K562 (cell line): Measurements from ENCODE around the gene EEFSEC. TPM values are rescaled to one million over a fixed set of nuclear protein-coding genes. Genes with fewer than 3 reads are reported as not detected.

Experiments
- MCM7 ChIP-seq, 2 experiments: fragments of 450-650 bp; IDR thresholded peaks; 2 replicates each; pipeline ENCODE4 v1.6.1; 2016 to 2018
- MYC ChIP-seq, 2 experiments: fragments of 250-450 bp in 1 of 2; sonication (Bioruptor Pico) in 1 of 2; IDR thresholded peaks; 2 replicates each; pipeline versions ENCODE4 v1.5.1 to v1.6.1; 2012 to 2021; ENCODE audit warnings: low read depth in 2 of 2, borderline replicate concordance in 1 of 2, improper control_type of control experiment in 1 of 2, low read length in 1 of 2, mild to moderate bottlenecking in 1 of 2, moderate library complexity in 1 of 2
- SOX6 ChIP-seq: fragments of 450-650 bp; IDR thresholded peaks from 2 replicates; pipeline ENCODE4 v1.6.1; 2014; ENCODE audit warnings: mild to moderate bottlenecking
- ZEB2 ChIP-seq: fragments of 450-650 bp; IDR thresholded peaks from 2 replicates; pipeline ENCODE4 v1.6.1; 2016
- ZNF583 ChIP-seq: fragments of 250-450 bp; sonication (Bioruptor Pico); IDR thresholded peaks from 2 replicates; pipeline ENCODE4 v1.4.0; 2020
- polyA plus RNA-seq, 8 experiments: library from polyadenylated mRNA; depleted of rRNA in 4 of 8; stranded (reverse) in 5 of 8; unstranded in 3 of 8; fragments of >200 nt; fragmentation: Nextera tagmentation in 2 of 8; fragmentation: Illumina TruSeq in 1 of 8; extraction: Ambion mirVana in 2 of 8; extraction: Trizol in 1 of 8; gene quantifications; 2 replicates each; pipeline versions ENCODE4 v1.2.1 to v1.2.3, GENCODE V29; 2011 to 2014; ENCODE audit warnings: inconsistent platforms in 1 of 8, missing spikeins in 1 of 8
- total RNA-seq, 7 experiments: library from RNA; depleted of rRNA in 6 of 7; stranded (reverse); fragments of >200 nt in 6 of 7; fragmentation: Illumina TruSeq in 2 of 7; extraction: Trizol in 2 of 7; gene quantifications; 2 replicates each; pipeline versions ENCODE4 v1.2.1 to v1.2.3, GENCODE V29; 2011 to 2021; ENCODE audit warnings: low replicate concordance in 1 of 7
- TF ChIP-seq, protein P1 (sequence below): fragments of 200-800 bp; sonication (Bioruptor generic); IDR thresholded peaks from 2 replicates; pipeline ENCODE4 v1.6.1; 2016; ENCODE audit warnings: missing genetic modification characterization, missing compliant biosample characterization
- TF ChIP-seq, protein P2 (sequence below): fragments of 250-450 bp; sonication (Bioruptor Pico); IDR thresholded peaks from 2 replicates; pipeline ENCODE4 v1.4.0; 2020; ENCODE audit warnings: mild to moderate bottlenecking, moderate library complexity

Gene EEFSEC
- total and polyA plus RNA-seq, 9 of the 15 experiments (the other 6 are each of a cell fraction or from before 2014, with no cell fraction given) = 0.35 to 11.8 (median 7.7) TPM

DNA sequence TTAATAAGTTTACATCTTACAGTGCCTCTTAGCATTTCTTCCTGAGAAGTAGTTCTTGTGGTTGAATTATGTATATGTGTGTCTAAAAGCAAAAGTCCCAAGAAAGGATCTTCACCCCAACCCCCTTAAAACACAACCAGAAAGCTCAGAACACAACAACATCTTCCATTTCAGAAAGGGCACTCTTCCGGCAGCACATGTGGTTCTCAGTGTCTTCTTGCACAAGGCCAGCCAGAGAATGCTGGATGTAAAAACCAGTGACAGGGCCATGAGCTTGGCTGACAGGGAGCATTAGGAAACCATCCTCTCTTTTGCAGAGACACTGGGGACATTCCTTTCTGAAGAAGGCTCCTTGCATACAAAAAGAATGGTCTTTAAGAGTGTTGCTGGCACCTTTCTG lies 45.0 kb downstream of the EEFSEC start (continued):
- TF ChIP-seq, protein P1, sequence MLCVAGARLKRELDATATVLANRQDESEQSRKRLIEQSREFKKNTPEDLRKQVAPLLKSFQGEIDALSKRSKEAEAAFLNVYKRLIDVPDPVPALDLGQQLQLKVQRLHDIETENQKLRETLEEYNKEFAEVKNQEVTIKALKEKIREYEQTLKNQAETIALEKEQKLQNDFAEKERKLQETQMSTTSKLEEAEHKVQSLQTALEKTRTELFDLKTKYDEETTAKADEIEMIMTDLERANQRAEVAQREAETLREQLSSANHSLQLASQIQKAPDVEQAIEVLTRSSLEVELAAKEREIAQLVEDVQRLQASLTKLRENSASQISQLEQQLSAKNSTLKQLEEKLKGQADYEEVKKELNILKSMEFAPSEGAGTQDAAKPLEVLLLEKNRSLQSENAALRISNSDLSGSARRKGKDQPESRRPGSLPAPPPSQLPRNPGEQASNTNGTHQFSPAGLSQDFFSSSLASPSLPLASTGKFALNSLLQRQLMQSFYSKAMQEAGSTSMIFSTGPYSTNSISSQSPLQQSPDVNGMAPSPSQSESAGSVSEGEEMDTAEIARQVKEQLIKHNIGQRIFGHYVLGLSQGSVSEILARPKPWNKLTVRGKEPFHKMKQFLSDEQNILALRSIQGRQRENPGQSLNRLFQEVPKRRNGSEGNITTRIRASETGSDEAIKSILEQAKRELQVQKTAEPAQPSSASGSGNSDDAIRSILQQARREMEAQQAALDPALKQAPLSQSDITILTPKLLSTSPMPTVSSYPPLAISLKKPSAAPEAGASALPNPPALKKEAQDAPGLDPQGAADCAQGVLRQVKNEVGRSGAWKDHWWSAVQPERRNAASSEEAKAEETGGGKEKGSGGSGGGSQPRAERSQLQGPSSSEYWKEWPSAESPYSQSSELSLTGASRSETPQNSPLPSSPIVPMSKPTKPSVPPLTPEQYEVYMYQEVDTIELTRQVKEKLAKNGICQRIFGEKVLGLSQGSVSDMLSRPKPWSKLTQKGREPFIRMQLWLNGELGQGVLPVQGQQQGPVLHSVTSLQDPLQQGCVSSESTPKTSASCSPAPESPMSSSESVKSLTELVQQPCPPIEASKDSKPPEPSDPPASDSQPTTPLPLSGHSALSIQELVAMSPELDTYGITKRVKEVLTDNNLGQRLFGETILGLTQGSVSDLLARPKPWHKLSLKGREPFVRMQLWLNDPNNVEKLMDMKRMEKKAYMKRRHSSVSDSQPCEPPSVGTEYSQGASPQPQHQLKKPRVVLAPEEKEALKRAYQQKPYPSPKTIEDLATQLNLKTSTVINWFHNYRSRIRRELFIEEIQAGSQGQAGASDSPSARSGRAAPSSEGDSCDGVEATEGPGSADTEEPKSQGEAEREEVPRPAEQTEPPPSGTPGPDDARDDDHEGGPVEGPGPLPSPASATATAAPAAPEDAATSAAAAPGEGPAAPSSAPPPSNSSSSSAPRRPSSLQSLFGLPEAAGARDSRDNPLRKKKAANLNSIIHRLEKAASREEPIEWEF (CRISPR knock-in tag) = no peak
- TF ChIP-seq, protein P2, sequence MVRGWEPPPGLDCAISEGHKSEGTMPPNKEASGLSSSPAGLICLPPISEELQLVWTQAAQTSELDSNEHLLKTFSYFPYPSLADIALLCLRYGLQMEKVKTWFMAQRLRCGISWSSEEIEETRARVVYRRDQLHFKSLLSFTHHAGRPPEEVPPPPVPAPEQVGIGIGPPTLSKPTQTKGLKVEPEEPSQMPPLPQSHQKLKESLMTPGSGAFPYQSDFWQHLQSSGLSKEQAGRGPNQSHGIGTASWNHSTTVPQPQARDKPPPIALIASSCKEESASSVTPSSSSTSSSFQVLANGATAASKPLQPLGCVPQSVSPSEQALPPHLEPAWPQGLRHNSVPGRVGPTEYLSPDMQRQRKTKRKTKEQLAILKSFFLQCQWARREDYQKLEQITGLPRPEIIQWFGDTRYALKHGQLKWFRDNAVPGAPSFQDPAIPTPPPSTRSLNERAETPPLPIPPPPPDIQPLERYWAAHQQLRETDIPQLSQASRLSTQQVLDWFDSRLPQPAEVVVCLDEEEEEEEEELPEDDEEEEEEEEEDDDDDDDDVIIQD = no peak
- TF ChIP-seq ZNF583 (CRISPR knock-in tag) = no peak
- no peak for TF ChIP-seq SOX6
- no peak for TF ChIP-seq MCM7 (IDR thresholded peaks at IDR 0.05)
- no peak for TF ChIP-seq ZEB2
- TF ChIP-seq MYC (IDR thresholded peaks at IDR 0.05; ENCODE audit: low read depth, low read length) = no peak
- TF ChIP-seq MYC (CRISPR knock-in tag; IDR thresholded peaks at IDR 0.05; ENCODE audit: borderline replicate concordance, low read depth) = no peak
